Measurements from ENCODE around the gene OOSP4B.
"Not testable (repeated sequence)": the region's sequence is repeated elsewhere in the genome, so short reads cannot be mapped to it uniquely, and the experiment has no call there.

OOSP4B gene

DNA sequence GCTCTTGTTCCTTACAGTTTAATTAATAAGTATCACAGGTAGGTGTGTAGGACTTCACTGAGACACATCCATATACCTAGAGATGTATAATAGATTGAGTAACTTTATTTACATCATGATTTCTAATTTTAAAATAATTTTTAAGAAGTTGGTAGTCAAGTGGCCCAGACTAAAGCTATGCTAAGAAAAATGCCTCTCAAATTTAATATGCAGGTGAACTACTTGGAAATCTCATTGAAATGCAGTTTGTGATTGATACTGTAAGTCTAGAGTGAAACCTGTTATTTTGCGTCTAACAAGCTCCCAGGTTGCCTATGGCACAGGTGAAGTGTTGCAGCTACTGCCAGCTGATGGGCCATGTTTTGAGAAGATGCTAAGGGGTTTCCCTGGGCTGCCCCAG lies at the start of gene OOSP4B:
OOSP4B (plus strand) TSS at position 301 of the 400 bp plus-strand sequence.
- DNase-seq (ENCODE audit: low read depth) = no peak
- in situ Hi-C loops (cut with HindIII; ENCODE audit: low sequenced_read_pairs) = no loop called here
- TF ChIP-seq, protein P1, sequence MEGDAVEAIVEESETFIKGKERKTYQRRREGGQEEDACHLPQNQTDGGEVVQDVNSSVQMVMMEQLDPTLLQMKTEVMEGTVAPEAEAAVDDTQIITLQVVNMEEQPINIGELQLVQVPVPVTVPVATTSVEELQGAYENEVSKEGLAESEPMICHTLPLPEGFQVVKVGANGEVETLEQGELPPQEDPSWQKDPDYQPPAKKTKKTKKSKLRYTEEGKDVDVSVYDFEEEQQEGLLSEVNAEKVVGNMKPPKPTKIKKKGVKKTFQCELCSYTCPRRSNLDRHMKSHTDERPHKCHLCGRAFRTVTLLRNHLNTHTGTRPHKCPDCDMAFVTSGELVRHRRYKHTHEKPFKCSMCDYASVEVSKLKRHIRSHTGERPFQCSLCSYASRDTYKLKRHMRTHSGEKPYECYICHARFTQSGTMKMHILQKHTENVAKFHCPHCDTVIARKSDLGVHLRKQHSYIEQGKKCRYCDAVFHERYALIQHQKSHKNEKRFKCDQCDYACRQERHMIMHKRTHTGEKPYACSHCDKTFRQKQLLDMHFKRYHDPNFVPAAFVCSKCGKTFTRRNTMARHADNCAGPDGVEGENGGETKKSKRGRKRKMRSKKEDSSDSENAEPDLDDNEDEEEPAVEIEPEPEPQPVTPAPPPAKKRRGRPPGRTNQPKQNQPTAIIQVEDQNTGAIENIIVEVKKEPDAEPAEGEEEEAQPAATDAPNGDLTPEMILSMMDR (IDR thresholded peaks at IDR 0.05; ENCODE audit: low read depth, low read length, missing control alignments) = no peak
- H3K4me3 ChIP-seq (ENCODE audit: low read depth, low read length) = no peak within 1 kb of the TSS

DNA sequence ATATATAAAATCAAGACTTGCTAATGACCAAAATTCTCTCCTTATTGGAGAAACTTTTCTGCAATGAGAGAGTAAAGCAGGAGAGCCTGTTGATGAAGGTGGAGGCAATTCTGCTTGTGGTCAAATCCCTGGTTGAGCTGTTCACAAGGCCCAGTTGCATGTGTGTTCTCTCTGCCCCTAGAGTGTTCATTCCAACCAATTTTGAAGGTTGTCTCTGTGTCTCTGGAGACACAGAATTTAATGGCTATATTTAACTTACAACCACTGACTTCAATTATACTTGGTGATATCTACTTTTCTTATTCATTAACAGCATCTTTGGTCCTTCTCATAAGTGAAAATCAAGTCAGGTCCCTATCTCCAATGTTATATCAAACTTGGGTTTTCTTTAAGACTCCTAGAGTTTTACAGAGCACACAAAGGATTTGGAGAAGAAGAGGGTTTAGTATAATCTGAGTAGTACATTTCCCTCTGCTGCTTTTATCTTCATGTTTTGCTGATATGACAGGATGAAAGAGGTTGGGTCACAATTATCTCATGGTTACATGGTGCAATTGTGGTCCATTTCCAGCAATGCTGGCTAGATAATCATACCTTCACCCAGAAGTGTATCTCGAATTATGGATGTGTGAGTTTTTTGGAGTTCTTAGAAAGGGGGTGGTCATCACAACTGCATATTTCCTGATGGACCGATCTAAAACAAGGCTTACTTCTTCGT lies 49.1 kb upstream of the OOSP4B start:
- in situ Hi-C loops (cut with HindIII; ENCODE audit: low sequenced_read_pairs) = no loop called here
- H3K4me3 ChIP-seq (ENCODE audit: low read depth, low read length) = no peak overlapping the region
- no peak for DNase-seq (ENCODE audit: low read depth)
- TF ChIP-seq, protein P1 (IDR thresholded peaks at IDR 0.05; ENCODE audit: low read depth, low read length, missing control alignments) = no peak

DNA sequence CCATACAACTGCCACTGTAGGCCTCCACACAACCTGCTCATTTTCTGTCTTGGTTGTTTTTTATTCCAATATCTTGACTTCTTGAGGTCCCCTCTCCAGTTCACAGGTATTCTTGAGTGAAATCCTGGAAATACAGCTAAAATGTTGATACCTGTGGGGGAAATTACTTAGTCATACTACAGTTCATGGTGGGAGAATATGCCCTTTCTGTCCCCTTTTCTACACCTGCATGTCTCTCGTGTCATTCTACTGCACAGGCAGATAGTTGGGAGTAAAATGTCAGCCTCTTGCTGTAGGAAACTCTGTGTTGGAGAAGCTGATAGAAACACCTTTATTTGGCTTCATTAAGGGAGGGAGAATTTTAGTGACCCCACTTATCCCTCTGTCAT lies 48.6 kb upstream of the OOSP4B start:
- TF ChIP-seq, protein P1 (IDR thresholded peaks at IDR 0.05; ENCODE audit: low read depth, low read length, missing control alignments) = no peak
- DNase-seq (ENCODE audit: low read depth) = no peak
- in situ Hi-C loops (cut with HindIII; ENCODE audit: low sequenced_read_pairs) = no loop called here
- no peak overlapping the region for H3K4me3 ChIP-seq (ENCODE audit: low read depth, low read length)

DNA sequence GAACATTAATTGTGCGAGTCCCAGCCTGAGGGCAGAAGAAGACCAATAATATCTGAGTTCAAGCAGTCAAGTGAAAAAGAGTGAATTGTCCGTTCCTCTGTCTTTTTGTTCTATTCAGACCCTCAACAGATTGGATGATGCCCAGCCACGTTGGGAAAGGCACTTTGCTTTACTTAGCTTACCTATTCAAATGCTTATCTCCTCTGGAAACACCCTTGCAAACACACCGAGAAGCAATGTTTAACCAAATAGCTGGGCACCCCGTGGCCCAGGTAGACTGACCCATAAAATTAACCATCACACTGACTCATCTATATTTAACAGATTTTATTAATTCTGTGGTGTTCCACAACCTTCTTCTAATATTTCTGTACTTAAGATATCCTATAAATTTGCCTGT lies 43.9 kb upstream of the OOSP4B start:
- TF ChIP-seq, protein P1 (IDR thresholded peaks at IDR 0.05; ENCODE audit: low read depth, low read length, missing control alignments) = no peak
- H3K4me3 ChIP-seq (ENCODE audit: low read depth, low read length) = no peak overlapping the region
- in situ Hi-C loops (cut with HindIII; ENCODE audit: low sequenced_read_pairs) = no loop called here
- no peak for DNase-seq (ENCODE audit: low read depth)

DNA sequence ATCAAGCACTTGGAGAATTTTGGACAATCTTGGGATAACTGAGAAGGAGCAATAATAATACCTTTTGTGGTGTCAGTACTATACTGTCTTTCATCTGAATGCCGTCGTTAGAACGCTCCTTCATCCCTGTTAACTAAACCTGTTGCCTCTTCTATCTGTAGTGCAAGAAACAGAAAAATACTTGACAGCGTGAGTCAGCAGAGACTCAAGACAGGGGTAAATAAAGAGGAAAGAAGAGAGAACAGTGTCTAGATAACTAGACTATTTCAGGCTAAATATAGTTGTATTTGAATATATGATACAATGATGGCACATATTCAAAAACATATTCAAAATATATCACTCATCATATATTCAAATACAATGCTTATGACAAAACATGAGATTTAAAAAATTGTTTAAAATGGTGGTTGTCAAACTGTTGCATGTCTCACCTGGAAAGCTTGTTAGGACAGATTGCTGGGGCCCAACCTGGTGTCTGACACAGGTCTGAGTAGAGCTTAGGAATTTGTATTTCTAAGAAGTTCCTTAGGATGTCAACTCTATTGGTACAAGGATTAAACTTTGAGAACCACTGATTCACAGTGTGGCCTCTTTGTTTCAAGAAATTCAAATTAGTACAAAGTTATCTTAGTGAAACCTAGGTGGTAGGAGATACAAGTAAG lies 35.7 kb upstream of the OOSP4B start:
- no peak for DNase-seq (ENCODE audit: low read depth)
- no peak overlapping the region for H3K4me3 ChIP-seq (ENCODE audit: low read depth, low read length)
- TF ChIP-seq, protein P1 (IDR thresholded peaks at IDR 0.05; ENCODE audit: low read depth, low read length, missing control alignments) = no peak
- in situ Hi-C loops (cut with HindIII; ENCODE audit: low sequenced_read_pairs) = no loop called here

DNA sequence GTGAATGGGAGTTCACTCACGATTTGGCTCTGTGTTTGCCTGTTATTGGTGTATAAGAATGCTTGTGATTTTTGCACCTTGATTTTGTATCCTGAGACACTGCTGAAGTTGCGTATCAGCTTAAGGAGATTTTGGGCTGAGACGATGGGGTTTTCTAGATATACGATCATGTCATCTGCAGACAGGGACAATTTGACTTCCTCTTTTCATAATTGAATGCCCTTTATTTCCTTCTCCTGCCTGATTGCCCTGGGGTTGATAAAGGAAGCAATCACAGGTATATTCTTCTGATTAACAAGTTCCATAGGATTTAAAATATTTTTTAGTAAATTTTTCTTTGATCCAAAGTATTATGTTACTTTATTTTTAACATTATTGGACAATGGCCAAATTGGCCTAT lies 34.9 kb upstream of the OOSP4B start:
- H3K4me3 ChIP-seq (ENCODE audit: low read depth, low read length); in situ Hi-C loops (cut with HindIII; ENCODE audit: low sequenced_read_pairs); DNase-seq (ENCODE audit: low read depth): not testable (repeated sequence)

DNA sequence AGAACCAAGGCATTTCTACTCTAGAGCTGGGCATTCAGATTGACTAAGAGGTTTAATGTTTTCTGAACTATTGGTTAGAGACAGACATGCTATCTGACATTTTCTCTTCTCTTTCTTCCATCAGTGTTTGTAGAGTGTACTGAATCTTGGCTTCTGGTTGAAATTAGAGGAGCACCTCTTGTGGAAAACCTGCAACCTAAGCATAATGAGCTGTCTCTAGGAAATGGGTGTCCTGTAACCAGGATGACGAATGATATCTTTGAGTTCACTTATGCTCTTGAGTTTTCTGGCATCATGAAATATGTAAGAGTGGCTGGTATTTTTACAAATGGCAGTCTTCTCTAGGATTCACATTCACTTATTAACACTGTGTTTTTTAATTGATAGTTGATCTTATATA lies 33.8 kb upstream of the OOSP4B start:
- no peak overlapping the region for H3K4me3 ChIP-seq (ENCODE audit: low read depth, low read length)
- in situ Hi-C loops (cut with HindIII; ENCODE audit: low sequenced_read_pairs) = no loop called here
- no peak for DNase-seq (ENCODE audit: low read depth)
- TF ChIP-seq, protein P1 (IDR thresholded peaks at IDR 0.05; ENCODE audit: low read depth, low read length, missing control alignments) = no peak

Data from astrocyte of the cerebellum (primary cell).